Loucy (cell line): ENCODE data around the gene SCAPER.

Experiments
- EZH2phosphoT487 ChIP-seq: fragments of 200-600 bp; IDR thresholded peaks from 2 replicates; pipeline ENCODE4 v1.6.1; 2018; ENCODE audit warnings: antibody characterized with exemption, mild to moderate bottlenecking, moderate library complexity, borderline replicate concordance
- TF ChIP-seq, protein P1 (sequence below): fragments of 200-600 bp; sonication (generic); conservative IDR thresholded peaks from 2 replicates; pipeline ENCODE4 v1.5.1; 2014; ENCODE audit warnings: mild to moderate bottlenecking, antibody characterized with exemption, low read length

DNA sequence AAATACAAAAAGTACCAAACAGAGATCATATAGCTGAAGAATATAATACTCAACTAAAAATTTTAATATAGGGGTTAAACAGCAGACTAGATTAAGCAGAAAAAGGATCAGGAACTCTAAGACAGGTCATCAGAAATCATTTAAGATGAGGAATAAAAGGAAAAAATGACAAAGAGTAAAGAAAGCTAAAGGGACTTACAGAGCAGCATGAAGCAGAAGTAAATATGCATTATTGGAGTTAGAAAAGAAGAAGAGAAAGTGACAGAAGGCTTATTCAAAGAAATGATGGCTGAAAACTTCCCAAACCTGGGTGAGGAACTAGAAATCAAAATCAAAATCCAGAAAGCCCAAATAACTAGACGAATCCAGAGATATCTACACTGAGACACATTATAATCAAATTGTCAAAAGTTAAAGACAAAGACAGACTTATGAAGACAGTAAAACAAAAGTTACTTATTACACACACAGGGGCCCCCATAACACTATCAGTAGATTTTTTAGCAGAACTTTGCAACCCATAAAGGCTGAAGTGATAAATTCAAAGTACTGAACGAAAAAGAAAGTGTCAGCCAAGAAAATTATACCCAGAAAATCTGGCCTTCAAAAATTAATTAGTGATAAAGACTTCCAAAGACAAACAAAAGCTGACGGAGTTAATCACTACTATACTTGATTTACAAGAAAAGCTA is 95.6 kb downstream of the SCAPER start:
- TF ChIP-seq, protein P1, sequence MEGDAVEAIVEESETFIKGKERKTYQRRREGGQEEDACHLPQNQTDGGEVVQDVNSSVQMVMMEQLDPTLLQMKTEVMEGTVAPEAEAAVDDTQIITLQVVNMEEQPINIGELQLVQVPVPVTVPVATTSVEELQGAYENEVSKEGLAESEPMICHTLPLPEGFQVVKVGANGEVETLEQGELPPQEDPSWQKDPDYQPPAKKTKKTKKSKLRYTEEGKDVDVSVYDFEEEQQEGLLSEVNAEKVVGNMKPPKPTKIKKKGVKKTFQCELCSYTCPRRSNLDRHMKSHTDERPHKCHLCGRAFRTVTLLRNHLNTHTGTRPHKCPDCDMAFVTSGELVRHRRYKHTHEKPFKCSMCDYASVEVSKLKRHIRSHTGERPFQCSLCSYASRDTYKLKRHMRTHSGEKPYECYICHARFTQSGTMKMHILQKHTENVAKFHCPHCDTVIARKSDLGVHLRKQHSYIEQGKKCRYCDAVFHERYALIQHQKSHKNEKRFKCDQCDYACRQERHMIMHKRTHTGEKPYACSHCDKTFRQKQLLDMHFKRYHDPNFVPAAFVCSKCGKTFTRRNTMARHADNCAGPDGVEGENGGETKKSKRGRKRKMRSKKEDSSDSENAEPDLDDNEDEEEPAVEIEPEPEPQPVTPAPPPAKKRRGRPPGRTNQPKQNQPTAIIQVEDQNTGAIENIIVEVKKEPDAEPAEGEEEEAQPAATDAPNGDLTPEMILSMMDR: no peak
- no peak for TF ChIP-seq EZH2phosphoT487
